Dedifferentiated amniotic fluid mesenchymal stem cell (primary cell): Measurements from ENCODE around the gene MYD88.
"Not testable (repeated sequence)": the region's sequence is repeated elsewhere in the genome, so short reads cannot be mapped to it uniquely, and the experiment has no call there.

ENCODE experiments used
- DNase-seq: peaks from one replicate; pipeline ENCODE4 v3.0.0-alpha.2; 2016; ENCODE audit errors: extremely low spot score

Gene MYD88

GRCh38 chr3:38142959-38143358 is 4.5 kb downstream of the MYD88 start:
- DNase-seq = no peak

GRCh38 chr3:38143511-38143910 is 5.0 kb downstream of the MYD88 start:
- DNase-seq = no peak

GRCh38 chr3:38146504-38146903 is 8.0 kb downstream of the MYD88 start:
- DNase-seq = no peak

GRCh38 chr3:38147421-38147820 is 9.0 kb downstream of the MYD88 start:
- DNase-seq = no peak

GRCh38 chr3:38148311-38148882 is 9.9 kb downstream of the MYD88 start:
- no peak for DNase-seq

GRCh38 chr3:38149708-38150107 is 11.2 kb downstream of the MYD88 start:
- no peak for DNase-seq

- DNase-seq = no peak
These were observed 12.5 kb downstream of the MYD88 start for GRCh38 chr3:38150780-38151528.

GRCh38 chr3:38151667-38152265 is 13.3 kb downstream of the MYD88 start:
- no peak for DNase-seq

- no peak for DNase-seq
These were observed 14.1 kb downstream of the MYD88 start for GRCh38 chr3:38152609-38153008.

- DNase-seq = no peak
These were observed 14.8 kb downstream of the MYD88 start for GRCh38 chr3:38153221-38153620.

GRCh38 chr3:38154033-38154494 is 15.6 kb downstream of the MYD88 start:
- DNase-seq = peak; percentile 34

GRCh38 chr3:38154625-38155255 is 16.3 kb downstream of the MYD88 start:
- DNase-seq = no peak

GRCh38 chr3:38155825-38156224 is 17.4 kb downstream of the MYD88 start:
- no peak for DNase-seq

- DNase-seq = no peak
These were observed 18.7 kb downstream of the MYD88 start for GRCh38 chr3:38157117-38157516.

GRCh38 chr3:38157595-38157994 is 19.1 kb downstream of the MYD88 start:
- no peak for DNase-seq

- no peak for DNase-seq
These were observed 20.0 kb downstream of the MYD88 start for GRCh38 chr3:38158472-38158871.

GRCh38 chr3:38160704-38161103 is 22.2 kb downstream of the MYD88 start:
- DNase-seq = not testable (repeated sequence)

GRCh38 chr3:38163117-38163840 is 24.8 kb downstream of the MYD88 start:
- no peak for DNase-seq

- DNase-seq = no peak
These were observed 25.6 kb downstream of the MYD88 start for GRCh38 chr3:38163841-38164642.

GRCh38 chr3:38164643-38164951 is 26.1 kb downstream of the MYD88 start:
- no peak for DNase-seq
